Activated CD4-positive, alpha-beta T cell treated with anti-CD3 and anti-CD28 coated beads, Interleukin-2, Interleukin-6, amounts not matched to agents 100 ng/mL and 50 ng/mL, durations not matched to agents 16 hours and 8 hours (primary cell): ENCODE results near the gene RGS7BP.
"Not testable (repeated sequence)": the region's sequence is repeated elsewhere in the genome, so short reads cannot be mapped to it uniquely, and the experiment has no call there.

Source experiments
- DNase-seq: peaks from one replicate; pipeline ENCODE4 v3.0.0-alpha.2; 2020

The RGS7BP gene

GRCh38 chr5:64505769-64506566, at the start of gene RGS7BP:
Gene RGS7BP, plus strand, starts transcription at chr5:64506015. Its CDS starts 610 bp downstream, at chr5:64506625.
- DNase-seq: peak; percentile 11

DNA sequence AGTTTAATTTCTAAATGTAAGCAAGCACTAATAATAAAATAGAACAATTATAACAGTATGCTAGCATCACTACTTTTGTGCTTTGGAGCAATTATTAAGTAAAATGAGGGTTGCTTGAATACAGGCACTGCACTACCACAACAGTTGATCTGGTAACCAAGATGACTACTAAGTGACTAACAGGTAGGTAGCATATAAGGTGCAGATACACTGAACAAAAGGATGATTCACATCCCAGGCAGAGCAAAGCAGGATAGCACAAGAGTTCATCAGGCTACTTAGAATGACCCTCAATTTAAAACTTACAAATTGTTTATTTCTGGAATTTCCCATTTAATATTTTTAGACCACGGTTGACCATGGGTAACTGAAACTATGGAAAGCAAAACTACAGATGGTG, 48.0 kb upstream of the RGS7BP start:
- DNase-seq: no peak

DNA sequence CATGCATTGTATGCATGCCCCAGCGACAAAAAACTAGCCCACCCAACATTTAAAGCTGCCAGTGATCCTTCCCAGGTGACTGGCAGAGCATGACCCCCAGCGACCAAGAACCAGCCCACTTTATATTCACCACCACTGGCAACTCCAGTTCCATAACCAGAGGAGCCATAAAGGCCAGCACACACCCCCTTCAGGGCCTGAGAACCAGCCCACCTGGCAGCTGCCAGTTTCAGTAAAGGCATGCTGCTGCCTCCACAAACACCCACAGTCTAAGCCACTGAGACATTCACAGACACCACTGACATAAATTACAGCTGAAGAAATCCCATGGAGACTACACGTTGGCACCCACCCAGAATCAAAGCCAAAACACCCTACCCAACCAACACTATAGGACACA, 46.9 kb upstream of the RGS7BP start:
- DNase-seq: no peak

GRCh38 chr5:64462391-64462790, 43.4 kb upstream of the RGS7BP start:
- DNase-seq: no peak

GRCh38 chr5:64486163-64486562, 19.7 kb upstream of the RGS7BP start:
- DNase-seq: no peak

GRCh38 chr5:64487283-64487682, 18.5 kb upstream of the RGS7BP start:
- no peak for DNase-seq

GRCh38 chr5:64489857-64490256, 16.0 kb upstream of the RGS7BP start:
- DNase-seq: no peak

GRCh38 chr5:64497386-64497785, 8.4 kb upstream of the RGS7BP start:
- no peak for DNase-seq

DNA sequence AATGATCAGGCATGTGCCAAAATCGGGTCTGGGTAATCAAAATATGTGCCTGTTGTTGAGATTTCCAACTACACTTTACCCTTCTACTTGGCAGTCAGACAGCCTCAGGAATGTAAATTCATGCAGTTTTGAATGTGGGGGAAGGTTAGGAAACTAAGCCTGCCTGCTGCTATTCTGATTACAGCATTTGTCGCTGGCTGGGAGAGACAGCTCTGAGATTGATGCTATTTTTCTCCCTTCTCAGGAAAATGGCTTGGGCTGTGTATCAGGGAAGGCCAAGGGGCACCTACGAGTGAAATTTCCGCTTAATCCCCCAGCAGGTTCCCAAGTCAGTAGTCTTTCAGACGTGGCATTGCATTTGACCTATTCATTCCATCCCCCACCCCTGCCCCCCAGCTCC, 3.6 kb upstream of the RGS7BP start:
- no peak for DNase-seq

- DNase-seq: no peak
Measured at GRCh38 chr5:64506567-64507263, 900 bp downstream of the RGS7BP start.

- DNase-seq: no peak
Measured at GRCh38 chr5:64507264-64507605, 1.4 kb downstream of the RGS7BP start.

GRCh38 chr5:64509828-64510227, 4.0 kb downstream of the RGS7BP start:
- DNase-seq: no peak

DNA sequence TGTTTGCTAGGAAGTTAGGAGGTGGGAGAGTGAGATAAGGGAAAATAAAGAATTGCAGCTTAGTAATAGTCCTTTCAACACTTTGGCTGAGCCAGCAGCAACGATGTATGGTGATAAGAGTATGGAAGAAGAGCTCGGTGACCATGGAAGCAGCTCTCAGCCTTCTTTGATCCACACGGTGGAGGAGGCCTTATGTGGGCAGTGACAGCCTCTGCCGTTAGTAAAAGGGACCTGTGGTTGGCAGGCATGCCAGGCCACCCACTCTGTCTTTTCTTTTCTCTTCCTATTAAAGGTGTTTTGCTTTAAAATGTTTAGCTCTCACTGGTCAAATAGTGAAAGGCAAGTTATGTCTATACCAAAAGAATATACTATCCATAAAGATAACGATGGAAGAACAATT, 7.7 kb downstream of the RGS7BP start:
- DNase-seq: no peak

GRCh38 chr5:64514612-64515011, 8.8 kb downstream of the RGS7BP start:
- DNase-seq: no peak

DNA sequence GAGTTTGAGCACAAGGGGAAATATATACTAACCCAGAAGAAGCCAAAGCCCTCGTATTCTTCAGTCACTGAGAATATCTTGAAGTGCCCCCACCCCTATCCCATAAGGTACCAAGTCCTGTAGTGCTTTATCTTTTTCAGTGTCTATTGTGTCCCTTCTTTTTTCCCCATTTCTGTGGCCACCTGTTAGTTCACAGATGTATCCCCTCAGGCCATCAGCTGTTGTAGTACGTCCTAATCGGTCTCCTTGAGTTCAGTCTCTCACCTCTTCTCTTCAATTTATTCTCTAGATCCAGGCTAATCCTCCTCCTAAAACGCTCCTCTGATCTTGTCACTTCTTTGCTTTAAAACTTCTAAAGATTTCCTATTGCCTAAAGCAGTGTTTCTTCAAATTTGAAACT, 10.4 kb downstream of the RGS7BP start:
- no peak for DNase-seq

GRCh38 chr5:64518793-64519192, 13.0 kb downstream of the RGS7BP start:
- DNase-seq: no peak

GRCh38 chr5:64519263-64519662, 13.4 kb downstream of the RGS7BP start:
- DNase-seq: no peak

GRCh38 chr5:64526734-64527439, 21.1 kb downstream of the RGS7BP start:
- no peak for DNase-seq

- DNase-seq: no peak
Measured at GRCh38 chr5:64530076-64530475, 24.3 kb downstream of the RGS7BP start.

DNA sequence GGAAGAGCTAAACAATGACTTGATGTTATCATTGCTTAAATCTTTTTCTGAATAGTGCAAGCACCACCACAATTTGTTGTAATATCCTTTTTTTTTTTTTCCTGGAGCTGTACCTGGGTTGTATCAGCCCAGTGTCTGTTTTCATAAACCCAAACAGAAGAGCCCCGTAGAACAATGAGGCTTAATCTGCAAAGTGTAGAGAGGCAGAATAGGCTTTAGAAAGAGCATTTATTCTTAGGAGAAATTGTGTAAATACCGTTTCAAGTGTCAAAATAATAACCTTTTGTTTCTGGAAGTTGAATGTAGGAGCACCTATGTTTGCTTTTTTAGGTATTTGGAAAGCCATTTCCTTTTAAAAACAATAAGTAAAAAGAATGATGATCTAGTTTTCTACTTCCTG, 26.4 kb downstream of the RGS7BP start:
- no peak for DNase-seq

GRCh38 chr5:64532657-64533056, 26.8 kb downstream of the RGS7BP start:
- no peak for DNase-seq

GRCh38 chr5:64534033-64534432, 28.2 kb downstream of the RGS7BP start:
- no peak for DNase-seq

DNA sequence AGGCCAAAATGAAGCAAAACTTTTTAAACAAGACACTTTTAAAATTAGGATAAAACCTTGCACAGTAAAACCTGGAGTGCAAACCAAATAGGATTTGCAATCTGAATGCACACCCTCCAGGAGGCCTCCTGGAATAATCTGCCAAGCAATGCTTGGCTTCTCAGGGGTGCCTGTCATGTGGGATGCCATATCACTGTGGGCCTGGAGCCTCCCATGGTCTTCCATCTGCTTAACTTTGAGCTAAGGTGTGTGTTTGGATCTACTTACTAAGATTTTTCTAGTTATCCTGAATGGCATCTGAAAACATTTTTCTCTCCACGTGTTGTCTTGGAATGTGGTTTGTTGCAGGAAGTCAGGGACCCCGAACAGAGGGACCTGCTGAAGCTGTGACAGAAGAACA, 52.1 kb downstream of the RGS7BP start:
- DNase-seq: no peak

DNA sequence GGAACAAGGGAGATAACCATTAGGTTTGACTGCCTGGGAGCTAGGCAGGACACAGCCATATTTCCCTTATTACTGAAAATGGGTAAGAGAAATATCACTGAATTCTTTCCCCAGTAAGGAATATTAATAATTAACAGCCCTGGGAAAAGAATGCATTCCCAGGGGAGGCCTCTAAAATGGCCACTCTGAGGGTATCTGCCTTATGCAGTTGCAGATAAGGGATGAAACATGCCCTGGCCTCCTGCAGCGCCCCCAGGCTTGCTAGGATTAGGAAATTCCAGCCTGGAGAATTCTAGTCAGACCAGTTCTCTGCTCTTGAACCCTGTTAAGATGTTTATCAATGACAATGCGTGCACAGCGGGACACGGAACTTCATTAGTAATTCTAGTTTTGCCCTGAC, 52.8 kb downstream of the RGS7BP start:
- not testable (repeated sequence) for DNase-seq
